ENCODE measurements around the gene NRARP.
"Not testable (repeated sequence)": the region's sequence is repeated elsewhere in the genome, so short reads cannot be mapped to it uniquely, and the experiment has no call there.

Gene NRARP

GRCh38 chr9:137275588-137276472 lies 26.2 kb downstream of the NRARP start:
- no peak for DNase-seq

- DNase-seq, result no peak
Measured at GRCh38 chr9:137275203-137275587, 26.9 kb downstream of the NRARP start.

- no peak for DNase-seq
Measured at GRCh38 chr9:137273611-137274320, 28.3 kb downstream of the NRARP start.

- DNase-seq, result no peak
Measured at GRCh38 chr9:137273095-137273490, 29.0 kb downstream of the NRARP start.

GRCh38 chr9:137272241-137273094 lies 29.6 kb downstream of the NRARP start:
- DNase-seq, result no peak

- DNase-seq, result no peak
Measured at GRCh38 chr9:137271696-137272076, 30.4 kb downstream of the NRARP start.

- no peak for DNase-seq
Measured at GRCh38 chr9:137270929-137271695, 31.0 kb downstream of the NRARP start.

GRCh38 chr9:137269231-137269772 lies 32.8 kb downstream of the NRARP start:
- no peak for DNase-seq

GRCh38 chr9:137268538-137269201 lies 33.4 kb downstream of the NRARP start:
- no peak for DNase-seq

- DNase-seq, result no peak
Measured at GRCh38 chr9:137267933-137268355, 34.1 kb downstream of the NRARP start.

GRCh38 chr9:137266585-137267453 lies 35.3 kb downstream of the NRARP start:
- no peak for DNase-seq

GRCh38 chr9:137266162-137266527 lies 35.9 kb downstream of the NRARP start:
- DNase-seq, result no peak

- no peak for DNase-seq
Measured at GRCh38 chr9:137265496-137266161, 36.4 kb downstream of the NRARP start.

- no peak for DNase-seq
Measured at GRCh38 chr9:137264067-137264466, 38.0 kb downstream of the NRARP start.

GRCh38 chr9:137263506-137263905 lies 38.6 kb downstream of the NRARP start:
- no peak for DNase-seq

GRCh38 chr9:137262909-137263285 lies 39.2 kb downstream of the NRARP start:
- DNase-seq, result no peak

GRCh38 chr9:137262173-137262908 lies 39.7 kb downstream of the NRARP start:
- DNase-seq, result not testable (repeated sequence)

- no peak for DNase-seq
Measured at GRCh38 chr9:137256856-137257255, 45.2 kb downstream of the NRARP start.

- no peak for DNase-seq
Measured at GRCh38 chr9:137256362-137256761, 45.7 kb downstream of the NRARP start.
